DOHH2 (cell line): ENCODE results near the gene DES.

ENCODE experiments used
- H3F3A ChIP-seq: fragments of 200-600 bp; sonication (generic), shearing (Covaris generic); 2 replicates; pipeline ENCODE4 v1.6.0; 2016; ENCODE audit warnings: antibody characterized with exemption, mild to moderate bottlenecking; ENCODE audit not compliant: control insufficient read depth, insufficient read depth
- H3K27ac ChIP-seq: fragments of 200-600 bp; sonication (generic); 2 replicates; pipeline ENCODE4 v1.5.1; 2014; ENCODE audit warnings: low read depth, mild to moderate bottlenecking, low read length, moderate library complexity
- H3K27me3 ChIP-seq: fragments of 200-600 bp; sonication (generic); 2 replicates; pipeline ENCODE4 v1.6.1; 2014; ENCODE audit warnings: mild to moderate bottlenecking, low read length, mixed read lengths; ENCODE audit not compliant: control insufficient read depth
- H3K36me3 ChIP-seq: fragments of 200-600 bp; sonication (generic); 2 replicates; pipeline ENCODE4 v1.6.1; 2014; ENCODE audit warnings: mild to moderate bottlenecking, low read length, moderate library complexity, mixed read lengths; ENCODE audit not compliant: control insufficient read depth
- H3K4me1 ChIP-seq: fragments of 200-600 bp; sonication (generic); 2 replicates; pipeline ENCODE4 v1.6.1; 2014; ENCODE audit warnings: mild to moderate bottlenecking, low read length, mixed read lengths; ENCODE audit not compliant: control insufficient read depth
- H3K4me2 ChIP-seq: fragments of 200-600 bp; sonication (generic); 2 replicates; pipeline ENCODE4 v1.6.0; 2014; ENCODE audit warnings: mild to moderate bottlenecking, low read length, moderate library complexity
- H3K4me3 ChIP-seq: fragments of 200-600 bp; sonication (generic); 2 replicates; pipeline ENCODE4 v1.5.1; 2014; ENCODE audit warnings: mild to moderate bottlenecking, low read length, mixed read lengths
- H3K79me2 ChIP-seq: fragments of 200-600 bp; sonication (generic); 2 replicates; pipeline ENCODE4 v1.6.1; 2014; ENCODE audit warnings: mild to moderate bottlenecking, low read length, mixed read lengths; ENCODE audit not compliant: control insufficient read depth
- H3K9me2 ChIP-seq: fragments of 200-600 bp; sonication (generic); replicated peaks from 2 replicates; pipeline ENCODE4 v1.6.1; 2014; ENCODE audit warnings: mild to moderate bottlenecking, low read length, mixed read lengths; ENCODE audit not compliant: control insufficient read depth
- H3K9me3 ChIP-seq: fragments of 200-600 bp; sonication (generic); 2 replicates; pipeline ENCODE4 v1.6.1; 2014; ENCODE audit warnings: antibody characterized with exemption, low read length, mixed read lengths; ENCODE audit not compliant: control insufficient read depth, insufficient read depth
- H4K20me1 ChIP-seq: fragments of 200-600 bp; sonication (generic); 2 replicates; pipeline ENCODE4 v1.6.0; 2014; ENCODE audit warnings: low read depth, mild to moderate bottlenecking, antibody characterized with exemption, low read length, moderate library complexity; ENCODE audit not compliant: control insufficient read depth, insufficient read depth
- CTCF ChIP-seq: fragments of 200-600 bp; sonication (generic); IDR thresholded peaks from one replicate; pipeline ENCODE4 v1.5.1; 2014; ENCODE audit warnings: antibody characterized with exemption, mild to moderate bottlenecking, low read depth, low read length; ENCODE audit not compliant: poor library complexity, severe bottlenecking
- EZH2phosphoT487 ChIP-seq: fragments of 200-600 bp; sonication (generic); IDR thresholded peaks from 2 replicates; pipeline ENCODE4 v1.6.1; 2017; ENCODE audit warnings: borderline replicate concordance, mild to moderate bottlenecking, antibody characterized with exemption, low read length, moderate library complexity, mixed read lengths

DES gene

GRCh38 chr2:219429958-219430606, 11.9 kb downstream of the DES start:
- Histone ChIP-seq H3K27ac (no peak overlapping the region), H3K4me1 (no peaks in the 10 kb centered on the region)

GRCh38 chr2:219430633-219431615, 12.7 kb downstream of the DES start:
- Histone ChIP-seq H3K9me3 (no peaks in the 10 kb centered on the region), H3K4me3 (no peak overlapping the region), H3K4me1 (no peaks in the 10 kb centered on the region), H3K36me3 (no peaks in the 10 kb centered on the region), H3K27ac (no peak overlapping the region), H3K4me2 (no peak overlapping the region), H3K79me2 (no peaks in the 10 kb centered on the region), H3F3A (no peaks in the 10 kb centered on the region), H4K20me1 (no peaks in the 10 kb centered on the region), H3K9me2 (no peaks in the 10 kb centered on the region), H3K27me3 (no peaks in the 10 kb centered on the region; the same call in 1 of the 2 replicates)
- TF ChIP-seq EZH2phosphoT487 (no peak), CTCF (no peak)

More at GRCh38 chr2:219429958-219430606, 11.9 kb downstream of the DES start:
- H3K79me2 ChIP-seq: no peaks in the 10 kb centered on the region
- H3K4me3 ChIP-seq: no peak overlapping the region
- no peaks in the 10 kb centered on the region for H3K36me3 ChIP-seq
- no peaks in the 10 kb centered on the region; the same call in 1 of the 2 replicates for H3K27me3 ChIP-seq
- no peaks in the 10 kb centered on the region for H4K20me1 ChIP-seq
- H3K4me2 ChIP-seq: no peak overlapping the region
- H3F3A ChIP-seq: no peaks in the 10 kb centered on the region
- TF ChIP-seq EZH2phosphoT487: no peak
- no peak for TF ChIP-seq CTCF
- H3K9me2 ChIP-seq: no peaks in the 10 kb centered on the region
- H3K9me3 ChIP-seq: no peaks in the 10 kb centered on the region

GRCh38 chr2:219433666-219434467, 15.7 kb downstream of the DES start:
- no peak overlapping the region for H3K4me2 ChIP-seq
- H3K27me3 ChIP-seq: peaks cover 9% of the 10 kb centered on the region
- H3K4me3 ChIP-seq: no peak overlapping the region

More at GRCh38 chr2:219433666-219434467, 15.7 kb downstream of the DES start:
- Histone ChIP-seq H3K9me3 (no peaks in the 10 kb centered on the region), H3K27ac (no peak overlapping the region), H4K20me1 (no peaks in the 10 kb centered on the region), H3K9me2 (no peaks in the 10 kb centered on the region), H3K4me1 (no peaks in the 10 kb centered on the region), H3K79me2 (no peaks in the 10 kb centered on the region), H3K36me3 (no peaks in the 10 kb centered on the region), H3F3A (no peaks in the 10 kb centered on the region)
- TF ChIP-seq CTCF (peak; percentile 74), EZH2phosphoT487 (no peak)
